HG02970 (cell line): Measurements from ENCODE around the gene PRKCA.

ENCODE experiments used
- ATAC-seq: cut with Tn5 transposase; IDR thresholded peaks from one replicate; pipeline ENCODE4 v1.9.1; 2021; ENCODE audit warnings: mild to moderate bottlenecking, moderate library complexity, moderate number of reproducible peaks; ENCODE audit not compliant: unreplicated experiment, low FRiP score

PRKCA gene

GRCh38 chr17:66799849-66800537 is 497.6 kb downstream of the PRKCA start:
- no peak for ATAC-seq

GRCh38 chr17:66803474-66803951 is 501.1 kb downstream of the PRKCA start:
- ATAC-seq, result no peak

GRCh38 chr17:66805567-66805966 is 503.2 kb downstream of the PRKCA start:
- no peak for ATAC-seq

GRCh38 chr17:66807182-66807581 is 504.8 kb downstream of the PRKCA start:
- ATAC-seq, result no peak

GRCh38 chr17:66809408-66809807 is 507.0 kb downstream of the PRKCA start:
- ATAC-seq, result no peak

- ATAC-seq, result no peak
Measured at GRCh38 chr17:66810951-66811682, 508.7 kb downstream of the PRKCA start.

GRCh38 chr17:66811683-66812054 is 509.3 kb downstream of the PRKCA start:
- ATAC-seq, result no peak

- ATAC-seq, result no peak
Measured at GRCh38 chr17:66812571-66812970, 510.2 kb downstream of the PRKCA start.

- no peak for ATAC-seq
Measured at GRCh38 chr17:66813296-66813695, 510.9 kb downstream of the PRKCA start.

GRCh38 chr17:66814026-66814425 is 511.6 kb downstream of the PRKCA start:
- ATAC-seq, result no peak

- ATAC-seq, result no peak
Measured at GRCh38 chr17:66814570-66814969, 512.2 kb downstream of the PRKCA start.

- no peak for ATAC-seq
Measured at GRCh38 chr17:66817750-66818149, 515.3 kb downstream of the PRKCA start.

- ATAC-seq, result no peak
Measured at GRCh38 chr17:66819466-66819865, 517.1 kb downstream of the PRKCA start.

GRCh38 chr17:66822009-66822408 is 519.6 kb downstream of the PRKCA start:
- ATAC-seq, result no peak

GRCh38 chr17:66826856-66827255 is 524.4 kb downstream of the PRKCA start:
- no peak for ATAC-seq

- no peak for ATAC-seq
Measured at GRCh38 chr17:66829386-66829864, 527.0 kb downstream of the PRKCA start.

GRCh38 chr17:66829883-66830282 is 527.5 kb downstream of the PRKCA start:
- no peak for ATAC-seq

- ATAC-seq, result no peak
Measured at GRCh38 chr17:66830451-66830850, 528.0 kb downstream of the PRKCA start.

- no peak for ATAC-seq
Measured at GRCh38 chr17:66831383-66832210, 529.2 kb downstream of the PRKCA start.

- no peak for ATAC-seq
Measured at GRCh38 chr17:66833201-66833600, 530.8 kb downstream of the PRKCA start.

- ATAC-seq, result no peak
Measured at GRCh38 chr17:66834426-66834918, 532.1 kb downstream of the PRKCA start.
